ENCODE data around the gene MBD6. TPM values are rescaled to one million over a fixed set of nuclear protein-coding genes. Genes with fewer than 3 reads are reported as not detected.
A peak's percentile ranks its signal among the peaks of the same experiment; 100 is the strongest.

Gene MBD6
- total RNA-seq, 4 donors from 2014 or later, result 38.0 to 144 (median 71.5) TPM

- TF ChIP-seq CTCF (IDR thresholded peaks at IDR 0.05) (peak in 2 of 6 experiments; percentile 10 to 13), POLR2A (IDR thresholded peaks at IDR 0.05) (peak in 1 of 2 donors; percentile 51)
- Histone ChIP-seq H3K9me3 (no peaks in the 10 kb centered on the region), H3K27ac (peak overlapping the region; percentile 90 to 98 (median 96)), H3K4me1 (peaks cover 4 to 55% (median 29%) of the 10 kb centered on the region in 4 donors), H3K4me3 (peak overlapping the region; percentile 76 to 83 (median 80)), H3K36me3 (peaks cover 0 to 31% (median 0%) of the 10 kb centered on the region in 3 donors), H3K27me3 (no peaks in the 10 kb centered on the region)
- DNase-seq, result peak in 2 of 3 donors; percentile 54 to 77
Measured at GRCh38 chr12:57522887-57523705, 472 bp downstream of the MBD6 start.

GRCh38 chr12:57523706-57524614, 1.3 kb downstream of the MBD6 start:
- peaks cover 0 to 40% (median 0%) of the 10 kb centered on the region in 3 donors for H3K36me3 ChIP-seq
- peak overlapping the region; percentile 90 to 98 (median 96) for H3K27ac ChIP-seq
- no peaks in the 10 kb centered on the region for H3K9me3 ChIP-seq
- no peak for TF ChIP-seq CTCF (IDR thresholded peaks at IDR 0.05)
- TF ChIP-seq POLR2A (IDR thresholded peaks at IDR 0.05), result no peak
- no peaks in the 10 kb centered on the region for H3K27me3 ChIP-seq
- H3K4me3 ChIP-seq, result peak overlapping the region; percentile 76 to 83 (median 80)
- H3K4me1 ChIP-seq, result peaks cover 4 to 46% (median 25%) of the 10 kb centered on the region in 4 donors
- no peak for DNase-seq

GRCh38 chr12:57524814-57525614, 2.4 kb downstream of the MBD6 start:
- Histone ChIP-seq H3K9me3 (no peaks in the 10 kb centered on the region), H3K4me3 (no peak overlapping the region), H3K27me3 (no peaks in the 10 kb centered on the region), H3K36me3 (peaks cover 0 to 51% (median 4%) of the 10 kb centered on the region in 3 donors), H3K27ac (peak overlapping the region in 1 of 4 donors; percentile 18), H3K4me1 (peaks cover 4 to 41% (median 20%) of the 10 kb centered on the region in 4 donors)
- DNase-seq, result peak in 2 of 3 donors; percentile 61 to 63
- TF ChIP-seq POLR2A (IDR thresholded peaks at IDR 0.05) (no peak), CTCF (IDR thresholded peaks at IDR 0.05) (no peak)

GRCh38 chr12:57525615-57526383, 3.2 kb downstream of the MBD6 start:
- peaks cover 4 to 40% (median 20%) of the 10 kb centered on the region in 4 donors for H3K4me1 ChIP-seq
- no peak for DNase-seq
- H3K27me3 ChIP-seq, result no peaks in the 10 kb centered on the region
- no peak for TF ChIP-seq CTCF (IDR thresholded peaks at IDR 0.05)
- no peak for TF ChIP-seq POLR2A (IDR thresholded peaks at IDR 0.05)
- H3K4me3 ChIP-seq, result no peak overlapping the region
- H3K27ac ChIP-seq, result no peak overlapping the region
- peaks cover 0 to 59% (median 4%) of the 10 kb centered on the region in 3 donors for H3K36me3 ChIP-seq
- no peaks in the 10 kb centered on the region for H3K9me3 ChIP-seq

All from Peyer's patch (tissue), 4 donors.